Duodenal mucosa (tissue), 2 donors: ENCODE measurements around the gene EML2.
"Not testable (repeated sequence)": the region's sequence is repeated elsewhere in the genome, so short reads cannot be mapped to it uniquely, and the experiment has no call there.

Source experiments
- H3K27ac ChIP-seq: one replicate; pipeline ENCODE4 v1.7.0; 2013; ENCODE audit warnings: low read depth, low read length
- H3K27me3 ChIP-seq, 2 donors: one replicate each; pipeline ENCODE4 v1.7.0; 2013; ENCODE audit warnings: low read length in 2 of 2, control low read depth in 1 of 2; ENCODE audit not compliant: insufficient read depth in 2 of 2, control insufficient read depth in 1 of 2
- H3K36me3 ChIP-seq, 2 donors: one replicate each; pipeline ENCODE4 v1.7.0; 2013; ENCODE audit warnings: low read length in 2 of 2, control low read depth in 1 of 2; ENCODE audit not compliant: insufficient read depth in 2 of 2, control insufficient read depth in 1 of 2
- H3K4me1 ChIP-seq, 2 donors: one replicate each; pipeline ENCODE4 v1.7.0; 2013; ENCODE audit warnings: low read length in 2 of 2, control low read depth in 1 of 2; ENCODE audit not compliant: insufficient read depth in 2 of 2, control insufficient read depth in 1 of 2
- H3K4me3 ChIP-seq, 2 donors: one replicate each; pipeline ENCODE4 v1.7.0; 2013; ENCODE audit warnings: low read length in 2 of 2, low read depth in 1 of 2
- H3K9ac ChIP-seq, 2 donors: one replicate each; pipeline ENCODE4 v1.7.0; 2013; ENCODE audit warnings: low read length in 2 of 2, low read depth in 1 of 2
- H3K9me3 ChIP-seq, 2 donors: one replicate each; pipeline ENCODE4 v1.7.0; 2013; ENCODE audit warnings: low read length in 2 of 2, control low read depth in 1 of 2; ENCODE audit not compliant: control insufficient read depth in 1 of 2

Gene EML2, protein sequence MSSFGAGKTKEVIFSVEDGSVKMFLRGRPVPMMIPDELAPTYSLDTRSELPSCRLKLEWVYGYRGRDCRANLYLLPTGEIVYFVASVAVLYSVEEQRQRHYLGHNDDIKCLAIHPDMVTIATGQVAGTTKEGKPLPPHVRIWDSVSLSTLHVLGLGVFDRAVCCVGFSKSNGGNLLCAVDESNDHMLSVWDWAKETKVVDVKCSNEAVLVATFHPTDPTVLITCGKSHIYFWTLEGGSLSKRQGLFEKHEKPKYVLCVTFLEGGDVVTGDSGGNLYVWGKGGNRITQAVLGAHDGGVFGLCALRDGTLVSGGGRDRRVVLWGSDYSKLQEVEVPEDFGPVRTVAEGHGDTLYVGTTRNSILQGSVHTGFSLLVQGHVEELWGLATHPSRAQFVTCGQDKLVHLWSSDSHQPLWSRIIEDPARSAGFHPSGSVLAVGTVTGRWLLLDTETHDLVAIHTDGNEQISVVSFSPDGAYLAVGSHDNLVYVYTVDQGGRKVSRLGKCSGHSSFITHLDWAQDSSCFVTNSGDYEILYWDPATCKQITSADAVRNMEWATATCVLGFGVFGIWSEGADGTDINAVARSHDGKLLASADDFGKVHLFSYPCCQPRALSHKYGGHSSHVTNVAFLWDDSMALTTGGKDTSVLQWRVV

DNA sequence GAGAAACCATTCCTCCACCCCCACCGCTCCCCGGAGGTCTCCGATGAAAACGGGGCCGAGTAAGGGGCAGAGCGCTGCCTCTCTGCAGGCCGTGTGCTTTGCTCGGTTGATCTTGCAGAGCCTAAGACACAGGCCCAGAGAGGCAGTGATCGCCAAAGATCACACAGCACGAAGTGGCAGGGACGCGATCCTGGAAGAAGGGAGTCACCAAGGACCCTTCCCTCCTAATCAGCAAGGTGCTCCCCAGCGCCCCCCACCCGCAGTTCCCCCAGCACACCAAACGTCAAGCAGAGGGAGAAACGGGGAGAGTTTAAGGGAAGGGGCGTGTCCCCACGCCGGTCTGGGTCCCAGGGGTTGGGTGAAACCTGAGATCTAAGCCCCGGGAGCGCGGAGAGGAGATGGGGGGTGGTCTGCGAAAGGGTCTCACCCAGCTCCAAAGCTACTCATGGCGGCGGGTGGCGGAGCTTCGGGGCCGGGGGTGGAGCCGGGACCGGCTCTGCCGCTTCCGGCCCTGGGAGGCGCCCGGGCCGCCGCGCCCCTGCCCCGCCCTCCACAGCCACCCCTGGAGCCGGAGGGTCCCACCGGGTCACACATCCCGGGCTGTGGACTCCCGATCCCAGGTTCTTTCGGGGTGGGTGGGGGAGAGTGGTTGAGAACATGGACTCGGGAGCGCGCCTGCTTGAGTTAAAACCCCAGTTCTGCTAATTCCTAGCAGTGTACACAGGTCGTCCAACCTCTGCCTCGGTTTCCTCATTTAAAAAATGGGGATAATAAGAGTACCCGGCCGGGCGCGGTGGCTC lies at the start of gene EML2:
Gene EML2 (minus strand): TSS at position 468 of the 800 bp plus-strand sequence. CDS start 21 bp downstream, at position 447.
- Histone ChIP-seq H3K4me3 (peak within 1 kb of the TSS; percentile 85 to 92), H3K9me3 (no peaks in the 10 kb centered on the region), H3K4me1 (peaks cover 27 to 40% of the 10 kb centered on the region in 2 donors), H3K9ac (peak within 1 kb of the TSS; percentile 86 to 92), H3K36me3 (no peaks in the 10 kb centered on the region), H3K27me3 (peaks cover 4 to 8% of the 10 kb centered on the region in 2 donors), H3K27ac (no peak within 1 kb of the TSS)

DNA sequence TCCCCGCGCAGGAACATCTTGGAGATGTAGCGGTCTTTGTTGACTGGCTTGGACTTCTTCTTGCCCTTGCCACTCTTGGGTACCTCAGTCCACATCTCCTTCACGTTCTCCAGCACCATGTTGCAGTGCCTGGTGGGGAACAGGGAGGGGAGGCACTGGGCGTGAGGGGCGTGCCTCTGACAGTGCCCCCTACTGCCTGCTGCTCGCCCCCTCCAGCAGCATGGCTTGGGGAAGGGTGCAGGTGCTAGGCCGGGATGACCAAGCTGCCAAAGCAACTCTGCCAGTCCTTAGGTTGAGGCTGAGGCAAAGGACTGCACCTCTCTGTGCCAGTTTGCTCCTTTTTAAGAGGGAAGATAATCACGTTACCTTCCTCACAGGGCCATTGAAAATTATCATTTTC lies 48.4 kb upstream of the EML2 start:
- Histone ChIP-seq H3K4me3 (no peak overlapping the region), H3K27me3 (no peaks in the 10 kb centered on the region), H3K9ac (no peak overlapping the region), H3K36me3 (peaks cover 24 to 36% of the 10 kb centered on the region in 2 donors), H3K9me3 (no peaks in the 10 kb centered on the region), H3K4me1 (peaks cover 0 to 9% of the 10 kb centered on the region in 2 donors), H3K27ac (no peak overlapping the region)

DNA sequence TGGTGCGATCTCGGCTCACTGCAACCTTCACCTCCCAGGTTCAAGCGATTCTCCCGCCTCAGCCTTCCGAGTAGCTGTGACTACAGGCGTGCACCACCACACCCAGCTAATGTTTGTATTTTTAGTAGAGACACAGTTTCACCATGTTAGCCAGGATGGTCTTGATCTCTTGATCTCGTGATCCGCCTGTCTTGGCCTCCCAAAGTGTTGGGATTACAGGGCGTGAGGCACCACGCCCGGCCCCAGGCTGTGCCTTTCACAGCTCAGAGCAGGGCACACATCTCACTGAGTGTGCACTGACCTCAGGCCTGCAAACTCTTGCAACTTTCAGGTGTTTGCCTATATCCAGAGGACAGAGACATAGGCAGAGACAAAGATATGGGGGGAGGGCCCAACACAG lies 45.8 kb upstream of the EML2 start:
- not testable (repeated sequence) for H3K4me1 ChIP-seq, H3K27me3 ChIP-seq, H3K9me3 ChIP-seq, H3K4me3 ChIP-seq, H3K9ac ChIP-seq, H3K27ac ChIP-seq
- H3K36me3 ChIP-seq: peaks cover 24 to 36% of the 10 kb centered on the region in 2 donors

DNA sequence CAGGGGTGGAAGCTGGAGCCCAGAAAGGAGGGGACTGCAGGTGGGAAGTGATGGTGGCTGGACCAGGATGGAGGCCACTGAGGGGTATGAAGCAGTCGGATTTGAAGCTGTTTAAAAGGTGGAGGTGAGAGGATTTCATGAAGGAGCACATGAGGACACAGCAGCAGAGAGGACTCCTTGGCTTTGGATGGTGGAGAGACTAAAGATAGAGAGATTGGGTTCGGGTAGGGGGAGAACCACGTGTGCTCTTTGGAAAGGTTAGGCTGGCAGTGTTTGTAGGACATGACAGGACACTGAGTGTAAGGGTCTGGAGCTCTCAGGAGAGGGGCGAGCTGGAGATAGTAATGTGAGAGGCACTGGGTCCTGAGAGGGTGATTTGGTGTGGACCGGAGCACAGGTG lies 43.7 kb upstream of the EML2 start:
- Histone ChIP-seq H3K27me3 (peaks cover 0 to 10% of the 10 kb centered on the region in 2 donors), H3K4me3 (no peak overlapping the region), H3K9me3 (no peaks in the 10 kb centered on the region), H3K27ac (no peak overlapping the region), H3K4me1 (peaks cover 7 to 8% of the 10 kb centered on the region in 2 donors), H3K9ac (no peak overlapping the region), H3K36me3 (peaks cover 18 to 29% of the 10 kb centered on the region in 2 donors)

DNA sequence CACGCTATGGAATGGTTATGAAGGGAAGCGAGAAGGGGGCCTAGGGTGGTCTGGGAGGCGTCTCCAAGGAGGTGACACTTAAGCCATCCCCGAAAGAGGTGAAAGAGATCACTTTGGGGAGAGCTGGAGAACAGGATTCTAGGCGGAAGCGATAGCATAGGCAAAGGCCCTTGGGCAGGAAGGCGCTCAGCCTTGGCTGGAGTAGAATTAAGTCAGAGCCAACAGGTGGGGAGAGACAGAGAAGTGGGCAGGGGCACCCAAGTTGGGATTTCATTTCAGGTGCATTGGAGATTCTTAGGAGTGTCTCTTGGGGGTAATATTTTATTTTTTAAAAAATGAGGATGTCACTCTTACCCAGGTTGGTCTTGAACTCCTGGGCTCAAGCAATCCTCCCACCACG lies 42.9 kb upstream of the EML2 start:
- no peak overlapping the region for H3K27ac ChIP-seq
- H3K9ac ChIP-seq: peak overlapping the region in 1 of 2 donors; percentile 26
- peaks cover 0 to 16% of the 10 kb centered on the region in 2 donors for H3K27me3 ChIP-seq
- no peaks in the 10 kb centered on the region for H3K9me3 ChIP-seq
- H3K36me3 ChIP-seq: peaks cover 13 to 21% of the 10 kb centered on the region in 2 donors
- H3K4me1 ChIP-seq: peaks cover 13 to 14% of the 10 kb centered on the region in 2 donors
- no peak overlapping the region for H3K4me3 ChIP-seq

DNA sequence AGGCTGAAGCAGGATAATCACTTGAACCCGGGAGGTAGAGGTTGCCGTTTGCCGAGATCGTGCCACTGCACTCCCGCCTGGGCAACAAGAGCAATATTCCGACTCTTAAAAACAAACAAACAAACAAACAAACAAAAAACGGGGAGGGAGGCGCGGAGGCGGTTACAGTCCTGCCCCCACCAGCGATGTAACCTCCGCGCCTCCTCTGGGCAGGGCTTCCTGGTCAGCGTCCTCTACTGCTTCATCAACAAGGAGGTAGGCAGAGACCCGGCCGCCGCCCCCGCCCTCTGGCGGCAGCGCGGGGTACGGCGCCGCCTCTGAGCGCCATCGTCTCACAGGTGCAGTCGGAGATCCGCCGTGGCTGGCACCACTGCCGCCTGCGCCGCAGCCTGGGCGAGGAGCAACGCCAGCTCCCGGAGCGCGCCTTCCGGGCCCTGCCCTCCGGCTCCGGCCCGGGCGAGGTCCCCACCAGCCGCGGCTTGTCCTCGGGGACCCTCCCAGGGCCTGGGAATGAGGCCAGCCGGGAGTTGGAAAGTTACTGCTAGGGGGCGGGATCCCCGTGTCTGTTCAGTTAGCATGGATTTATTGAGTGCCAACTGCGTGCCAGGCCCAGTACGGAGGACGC lies 42.3 kb upstream of the EML2 start:
- peaks cover 13 to 18% of the 10 kb centered on the region in 2 donors for H3K36me3 ChIP-seq
- no peaks in the 10 kb centered on the region for H3K9me3 ChIP-seq
- peak overlapping the region; percentile 51 to 52 for H3K4me3 ChIP-seq
- H3K9ac ChIP-seq: peak overlapping the region; percentile 4 to 26
- peaks cover 4 to 20% of the 10 kb centered on the region in 2 donors for H3K27me3 ChIP-seq
- peaks cover 13 to 19% of the 10 kb centered on the region in 2 donors for H3K4me1 ChIP-seq
- H3K27ac ChIP-seq: no peak overlapping the region

DNA sequence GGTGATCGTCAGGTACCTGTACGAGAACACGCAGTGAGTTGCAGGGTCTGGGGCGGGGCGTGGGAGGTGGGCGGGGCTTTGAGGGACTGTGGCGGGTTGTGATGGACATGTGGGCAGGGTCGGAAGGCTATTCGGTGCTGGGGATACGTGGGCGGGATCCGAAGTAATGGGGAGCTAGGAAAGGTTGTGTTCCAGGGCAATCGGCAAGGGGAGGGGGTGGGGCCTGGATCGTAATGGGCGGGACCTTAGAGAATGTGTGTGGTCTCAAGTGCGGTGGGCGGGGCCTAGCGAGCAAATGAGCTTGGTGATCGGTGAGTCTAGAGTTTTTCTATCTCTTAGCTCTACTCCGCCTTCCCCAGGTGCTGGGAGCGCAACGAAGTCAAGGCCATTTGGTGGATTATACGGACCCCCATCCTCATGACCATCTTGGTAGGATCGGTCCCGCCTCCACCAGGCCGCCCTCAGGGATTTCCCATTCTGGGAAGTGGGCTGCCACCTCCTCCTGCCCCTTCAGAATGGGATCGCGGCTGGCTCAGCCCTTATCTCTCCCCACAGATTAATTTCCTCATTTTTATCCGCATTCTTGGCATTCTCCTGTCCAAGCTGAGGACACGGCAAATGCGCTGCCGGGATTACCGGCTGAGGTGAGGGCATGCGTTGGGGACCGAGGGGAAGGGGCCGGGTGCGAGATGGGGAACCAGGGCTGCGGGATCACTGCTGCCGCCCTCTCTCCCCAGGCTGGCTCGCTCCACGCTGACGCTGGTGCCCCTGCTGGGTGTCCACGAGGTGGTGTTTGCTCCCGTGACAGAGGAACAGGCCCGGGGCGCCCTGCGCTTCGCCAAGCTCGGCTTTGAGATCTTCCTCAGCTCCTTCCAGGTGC lies 38.4 kb upstream of the EML2 start:
- peak overlapping the region; percentile 60 to 65 for H3K4me3 ChIP-seq
- H3K4me1 ChIP-seq: peaks cover 13 to 19% of the 10 kb centered on the region in 2 donors
- H3K9ac ChIP-seq: no peak overlapping the region
- no peaks in the 10 kb centered on the region for H3K36me3 ChIP-seq
- no peaks in the 10 kb centered on the region for H3K9me3 ChIP-seq
- peaks cover 9 to 20% of the 10 kb centered on the region in 2 donors for H3K27me3 ChIP-seq
- H3K27ac ChIP-seq: no peak overlapping the region

DNA sequence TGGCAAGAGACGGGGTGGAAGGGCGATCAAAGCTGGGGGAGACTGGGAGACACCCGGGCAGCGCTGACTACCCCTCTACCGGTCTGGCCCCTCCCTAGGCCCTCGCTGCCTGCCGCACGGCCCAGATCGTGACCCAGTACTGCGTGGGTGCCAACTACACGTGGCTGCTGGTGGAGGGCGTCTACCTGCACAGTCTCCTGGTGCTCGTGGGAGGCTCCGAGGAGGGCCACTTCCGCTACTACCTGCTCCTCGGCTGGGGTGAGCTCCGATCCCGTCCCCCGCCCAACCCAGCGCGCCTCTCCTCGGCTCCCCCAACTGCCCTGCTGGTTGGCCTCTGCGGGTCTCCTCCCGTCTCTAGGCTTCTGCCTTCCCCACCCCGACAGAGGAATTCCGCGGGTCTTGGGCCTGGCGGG lies 37.7 kb upstream of the EML2 start:
- no peaks in the 10 kb centered on the region for H3K36me3 ChIP-seq
- H3K9me3 ChIP-seq: no peaks in the 10 kb centered on the region
- H3K4me3 ChIP-seq: peak overlapping the region; percentile 60 to 65
- peaks cover 11 to 18% of the 10 kb centered on the region in 2 donors for H3K4me1 ChIP-seq
- H3K9ac ChIP-seq: peak overlapping the region; percentile 16 to 54
- peaks cover 10 to 20% of the 10 kb centered on the region in 2 donors for H3K27me3 ChIP-seq
- no peak overlapping the region for H3K27ac ChIP-seq

DNA sequence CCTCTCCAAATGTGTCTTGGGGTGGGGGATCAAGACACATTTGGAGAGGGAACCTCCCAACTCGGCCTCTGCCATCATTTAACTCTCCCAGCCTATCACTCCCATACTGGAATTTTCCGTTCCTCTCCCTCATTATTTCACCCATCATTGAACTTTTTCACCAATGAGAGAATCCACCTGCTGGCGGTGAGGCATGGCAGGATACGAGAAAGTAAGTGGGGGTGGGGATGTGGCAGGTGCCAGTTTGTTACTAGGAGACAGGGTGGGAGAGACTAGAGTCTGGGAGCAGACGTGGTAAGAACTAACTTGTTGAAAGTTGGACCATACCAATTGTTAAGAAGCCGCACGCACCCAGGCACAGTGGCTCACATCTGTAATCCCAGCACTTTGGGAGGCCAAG lies 35.7 kb upstream of the EML2 start:
- no peaks in the 10 kb centered on the region for H3K9me3 ChIP-seq
- no peak overlapping the region for H3K4me3 ChIP-seq
- no peaks in the 10 kb centered on the region for H3K36me3 ChIP-seq
- no peak overlapping the region for H3K9ac ChIP-seq
- H3K4me1 ChIP-seq: peaks cover 13 to 21% of the 10 kb centered on the region in 2 donors
- peaks cover 15 to 27% of the 10 kb centered on the region in 2 donors for H3K27me3 ChIP-seq
- no peak overlapping the region for H3K27ac ChIP-seq
